ENCODE results near the gene NCKAP5.

GRCh38 chr2:133502678-133503077 lies 65.6 kb downstream of the NCKAP5 start:
- no peak for TF ChIP-seq EP300 (IDR thresholded peaks at IDR 0.05)
- TF ChIP-seq POLR2A (IDR thresholded peaks at IDR 0.05) = no peak

All from ovary (tissue), 1 donor.